GM18907 (cell line): ENCODE data around the gene NALF2.

ENCODE experiments used
- ATAC-seq: cut with Tn5 transposase; IDR thresholded peaks from one replicate; pipeline ENCODE4 v1.9.1; 2021; ENCODE audit warnings: mild to moderate bottlenecking, moderate library complexity; ENCODE audit not compliant: unreplicated experiment

NALF2 gene

DNA sequence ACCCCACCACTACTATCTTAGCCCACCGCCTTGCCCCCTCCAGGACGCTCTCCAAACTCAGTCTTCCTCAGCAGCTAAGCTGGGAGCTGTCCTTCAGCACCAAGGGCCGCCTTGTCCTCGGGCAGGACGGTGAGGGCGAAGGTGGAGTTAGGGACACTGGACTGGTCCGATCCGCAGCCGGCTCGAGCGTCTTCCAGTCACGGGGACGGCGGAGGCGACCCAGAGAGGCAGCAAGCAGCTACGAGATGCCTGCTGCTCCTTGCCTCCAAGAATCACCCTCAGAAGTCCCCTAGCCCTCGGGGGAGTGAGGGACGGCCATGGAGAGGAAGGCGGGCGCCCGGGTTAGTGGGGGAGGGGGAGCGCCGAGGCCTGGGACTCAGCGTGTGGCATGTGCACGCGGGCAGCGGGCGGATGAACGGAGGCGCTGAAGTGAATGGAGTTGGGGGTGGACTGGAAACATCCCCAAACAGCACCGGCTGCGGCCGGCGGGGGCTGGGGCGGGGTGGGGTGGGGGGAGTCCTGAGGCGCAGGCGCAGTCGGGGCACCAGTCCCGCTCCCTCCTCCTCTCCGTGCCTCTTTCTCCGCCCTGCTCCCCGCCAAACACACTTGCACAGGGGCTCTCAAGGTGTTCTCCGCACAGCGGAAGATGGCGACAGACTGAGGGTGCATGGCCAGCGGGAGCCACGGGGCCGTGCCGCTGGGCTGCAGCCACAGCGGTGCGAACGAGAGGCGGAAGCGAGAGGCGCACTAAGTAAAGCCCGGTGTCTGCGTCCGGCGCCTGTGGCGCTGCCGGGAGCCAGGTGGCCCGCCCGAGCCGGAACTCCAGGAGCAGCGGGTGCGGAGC is at the start of gene NALF2:
NALF2 (plus strand) TSS at position 545 of the 844 bp plus-strand sequence. CDS start 957 bp downstream, outside the sequence.
- ATAC-seq = peak; percentile 48

GRCh38 chrX:69457756-69458155 is 46.4 kb upstream of the NALF2 start:
- no peak for ATAC-seq

DNA sequence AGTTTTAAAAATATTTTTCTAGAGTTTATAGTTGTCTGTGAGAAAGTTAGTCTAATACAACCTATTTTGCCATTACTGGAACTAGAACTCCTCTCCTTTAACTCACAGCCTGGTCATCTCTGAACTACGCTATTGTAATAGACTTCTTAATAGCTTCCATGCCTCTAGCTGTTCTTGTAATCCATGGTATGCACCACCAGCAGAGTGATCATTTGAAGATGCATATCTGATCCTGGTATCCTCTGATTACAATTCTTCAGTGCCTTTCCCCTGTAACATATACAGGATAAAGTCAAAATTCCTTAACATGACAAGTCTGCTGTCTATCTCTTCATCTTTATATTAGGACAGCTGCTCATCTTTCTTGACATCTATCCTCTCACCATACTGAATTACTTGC is 37.6 kb upstream of the NALF2 start:
- no peak for ATAC-seq

DNA sequence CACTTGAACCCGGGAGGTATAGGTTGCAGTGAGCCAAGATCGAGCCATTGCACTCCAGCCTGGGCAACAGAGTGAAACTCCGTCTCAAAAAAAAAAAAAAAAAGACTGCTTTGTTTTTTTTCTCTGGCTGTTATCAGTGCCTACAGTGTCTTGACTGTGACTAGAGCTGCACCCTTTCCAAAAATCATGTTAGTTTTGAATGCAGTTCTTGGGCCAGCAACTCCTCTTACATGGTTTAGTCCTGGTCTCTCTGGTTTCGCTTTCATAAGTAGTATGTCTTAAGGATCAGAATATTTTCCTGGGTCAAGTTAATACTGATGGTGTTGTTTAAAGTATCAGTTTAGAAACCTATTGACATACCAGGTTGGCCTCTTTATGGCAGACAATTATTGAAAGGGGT is 34.2 kb upstream of the NALF2 start:
- no peak for ATAC-seq

DNA sequence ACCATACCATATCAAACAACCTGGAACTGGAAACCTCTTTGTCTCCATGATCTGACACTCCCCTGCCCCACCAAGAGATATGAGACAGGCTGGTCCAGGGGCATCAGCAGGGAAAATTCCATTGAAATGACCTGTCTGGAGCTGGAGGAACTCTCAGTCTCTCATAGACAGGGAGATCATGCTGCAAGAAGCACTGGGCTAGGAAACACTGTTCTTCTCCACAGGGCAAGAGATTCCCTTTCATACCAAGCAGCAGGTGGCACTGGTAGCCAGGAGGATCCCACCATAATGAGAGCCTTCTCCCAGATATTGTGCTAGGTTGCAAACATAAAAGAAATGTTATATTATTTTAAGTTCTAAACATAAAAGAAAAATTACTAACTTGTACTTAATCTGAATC is 14.5 kb upstream of the NALF2 start:
- ATAC-seq = no peak

GRCh38 chrX:69493193-69493592 is 10.9 kb upstream of the NALF2 start:
- peak; percentile 56 for ATAC-seq

DNA sequence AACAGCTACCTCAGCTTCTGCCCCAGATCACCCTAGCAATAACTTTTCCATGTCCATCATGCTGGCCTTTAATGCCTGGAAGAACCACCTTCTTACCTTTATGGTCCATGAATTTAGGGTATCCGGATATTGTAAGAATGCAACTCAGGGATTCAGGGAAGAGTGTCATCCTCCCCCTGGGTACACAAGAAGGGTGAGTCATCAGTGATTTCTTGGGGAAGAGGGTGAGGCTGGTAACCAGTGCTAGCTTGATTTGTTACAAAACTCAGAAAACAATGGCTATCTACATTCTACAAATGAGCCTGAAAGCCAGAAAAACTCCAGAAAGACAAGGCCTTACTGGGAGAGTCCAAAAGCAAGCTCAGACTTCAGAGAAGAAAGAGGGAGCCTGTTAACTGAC is 10.4 kb upstream of the NALF2 start:
- ATAC-seq = no peak

- no peak for ATAC-seq
These were observed 7.9 kb upstream of the NALF2 start for GRCh38 chrX:69496183-69496582.

- ATAC-seq = no peak
These were observed 2.7 kb upstream of the NALF2 start for GRCh38 chrX:69501429-69501828.

DNA sequence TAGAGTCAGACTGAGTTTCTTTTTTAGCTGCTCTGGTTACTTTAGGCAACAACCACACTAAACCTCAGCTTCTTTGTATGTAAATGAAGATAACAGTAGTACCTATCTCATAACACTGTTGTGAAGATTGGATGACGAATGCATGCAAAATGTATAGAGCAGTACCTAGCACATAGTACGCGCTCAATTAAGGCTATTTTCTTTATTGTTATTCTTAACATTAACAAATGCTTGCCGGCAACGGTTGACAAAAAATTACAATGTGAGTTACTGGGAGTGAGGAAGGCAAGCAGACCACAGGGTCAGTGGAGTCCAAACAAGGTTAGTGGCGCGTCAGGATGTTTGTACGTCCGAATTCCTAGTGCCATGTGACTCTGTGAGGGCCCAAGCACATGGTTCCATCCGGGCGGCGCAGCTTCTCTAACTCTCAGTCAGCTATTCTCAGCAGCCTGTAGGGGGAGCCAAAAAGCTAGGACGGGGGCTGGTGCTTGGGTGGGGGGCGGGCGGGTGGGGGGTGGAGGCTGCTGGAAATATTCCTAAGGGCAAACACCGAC is 821 bp upstream of the NALF2 start:
- ATAC-seq = peak; percentile 13

GRCh38 chrX:69504626-69505612 is 793 bp downstream of the NALF2 start:
- ATAC-seq = peak; percentile 17

- ATAC-seq = no peak
These were observed 1.9 kb downstream of the NALF2 start for GRCh38 chrX:69505772-69506616.

GRCh38 chrX:69506617-69507499 is 2.7 kb downstream of the NALF2 start:
- ATAC-seq = no peak

GRCh38 chrX:69507500-69507789 is 3.3 kb downstream of the NALF2 start:
- no peak for ATAC-seq

DNA sequence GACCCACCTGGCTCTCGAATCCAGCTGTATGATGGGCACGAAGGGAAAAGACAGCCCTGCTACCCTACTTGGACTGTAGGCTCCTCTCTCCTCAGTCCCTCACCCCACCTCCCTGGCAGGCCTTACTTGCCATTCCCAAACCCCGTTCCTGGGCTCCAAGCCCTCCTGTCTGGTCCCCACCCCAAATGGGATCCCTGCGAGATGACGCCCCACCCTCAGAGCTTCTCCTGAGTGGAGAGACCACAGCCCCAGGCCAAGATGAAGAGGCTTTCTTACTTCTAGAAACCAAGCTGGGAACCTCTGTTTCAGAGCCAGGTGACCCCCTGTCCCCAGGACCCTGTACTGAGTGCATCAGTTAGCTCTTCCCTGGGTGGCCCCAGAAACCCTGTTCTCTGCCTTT is 4.5 kb downstream of the NALF2 start:
- no peak for ATAC-seq

DNA sequence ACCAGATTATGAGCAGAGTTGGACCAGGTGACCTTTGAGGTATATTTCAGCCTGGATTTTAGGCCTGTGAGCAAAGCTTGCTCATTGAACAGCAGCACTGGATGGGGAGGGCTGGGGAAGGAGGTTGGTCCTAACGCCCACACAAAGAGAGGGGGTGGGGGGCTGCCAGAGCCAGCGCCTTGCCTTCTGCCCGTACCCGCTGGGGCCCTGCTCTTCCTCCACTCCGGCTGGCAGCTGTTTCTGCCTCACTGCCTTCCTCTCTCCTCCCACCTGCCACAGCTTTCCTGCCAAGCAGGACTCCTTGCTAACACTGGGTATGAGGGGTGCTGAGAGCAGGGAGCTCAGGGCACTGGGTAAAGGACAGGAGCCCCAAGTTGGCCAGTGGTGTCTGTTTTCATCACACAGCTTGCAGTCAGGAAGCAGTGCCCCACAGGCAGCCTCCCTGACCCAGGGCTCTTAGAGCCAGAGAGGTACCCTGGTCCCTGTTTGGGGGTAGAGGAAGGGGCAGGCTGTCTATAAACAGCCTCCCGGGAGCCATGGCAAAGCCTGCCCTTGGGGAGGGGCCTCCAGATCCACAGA is 6.1 kb downstream of the NALF2 start:
- ATAC-seq = no peak

DNA sequence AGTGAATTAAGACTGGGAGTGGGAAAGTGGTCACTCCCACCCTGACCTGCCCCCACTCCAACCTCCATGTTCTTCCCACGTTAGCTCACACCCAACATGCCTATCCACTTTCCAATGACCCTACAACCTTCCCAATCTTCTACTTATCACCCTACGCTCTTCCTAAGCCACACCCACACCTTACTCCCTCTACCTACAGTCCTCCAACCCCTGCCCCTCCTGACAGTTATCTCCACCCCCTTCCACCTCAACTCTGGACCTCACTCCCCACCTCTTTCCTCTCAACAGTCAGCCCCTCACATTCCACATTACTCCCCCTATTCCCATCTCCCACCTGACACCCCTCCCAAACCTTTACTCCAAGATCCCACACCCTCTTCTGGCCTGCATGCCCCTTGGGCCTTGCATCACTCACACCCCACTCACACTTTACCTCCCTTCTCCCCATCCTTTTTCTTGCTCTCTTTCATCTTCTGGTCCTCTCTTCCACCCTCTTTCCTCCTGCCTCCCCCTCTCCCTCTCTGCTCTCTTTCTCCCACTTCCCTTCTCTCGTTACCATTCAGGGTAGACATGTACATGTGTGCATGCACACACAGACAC is 6.9 kb downstream of the NALF2 start:
- ATAC-seq = no peak

- ATAC-seq = no peak
These were observed 17.9 kb downstream of the NALF2 start for GRCh38 chrX:69522052-69522451.

GRCh38 chrX:69523314-69523713 is 19.2 kb downstream of the NALF2 start:
- no peak for ATAC-seq
